ENCODE measurements around the gene UQCR11.

The UQCR11 gene

DNA sequence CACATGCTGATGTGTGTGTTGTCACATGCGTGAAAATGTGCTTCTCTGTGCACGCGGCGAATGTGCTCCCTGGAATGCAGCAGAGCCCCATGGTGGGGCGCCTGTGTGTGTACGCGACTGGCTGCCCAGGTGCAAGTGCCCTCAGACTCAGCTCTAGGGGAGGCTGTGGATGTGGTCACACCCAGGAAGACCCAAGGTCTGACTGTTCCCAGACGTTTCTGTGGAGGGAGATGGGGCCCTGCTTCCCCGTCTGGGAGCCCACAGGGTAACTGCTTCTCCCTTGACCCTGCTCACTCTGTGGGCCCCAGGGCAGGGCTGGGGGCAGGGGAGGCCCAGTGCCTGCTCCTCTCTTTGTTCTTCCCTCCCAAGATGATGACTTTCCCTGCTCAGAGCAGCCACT is 7.9 kb upstream of the UQCR11 start:
- no peak overlapping the region for H3K4me3 ChIP-seq (ENCODE audit: low read depth, low read length)
- CTCF ChIA-PET = no interaction called here

DNA sequence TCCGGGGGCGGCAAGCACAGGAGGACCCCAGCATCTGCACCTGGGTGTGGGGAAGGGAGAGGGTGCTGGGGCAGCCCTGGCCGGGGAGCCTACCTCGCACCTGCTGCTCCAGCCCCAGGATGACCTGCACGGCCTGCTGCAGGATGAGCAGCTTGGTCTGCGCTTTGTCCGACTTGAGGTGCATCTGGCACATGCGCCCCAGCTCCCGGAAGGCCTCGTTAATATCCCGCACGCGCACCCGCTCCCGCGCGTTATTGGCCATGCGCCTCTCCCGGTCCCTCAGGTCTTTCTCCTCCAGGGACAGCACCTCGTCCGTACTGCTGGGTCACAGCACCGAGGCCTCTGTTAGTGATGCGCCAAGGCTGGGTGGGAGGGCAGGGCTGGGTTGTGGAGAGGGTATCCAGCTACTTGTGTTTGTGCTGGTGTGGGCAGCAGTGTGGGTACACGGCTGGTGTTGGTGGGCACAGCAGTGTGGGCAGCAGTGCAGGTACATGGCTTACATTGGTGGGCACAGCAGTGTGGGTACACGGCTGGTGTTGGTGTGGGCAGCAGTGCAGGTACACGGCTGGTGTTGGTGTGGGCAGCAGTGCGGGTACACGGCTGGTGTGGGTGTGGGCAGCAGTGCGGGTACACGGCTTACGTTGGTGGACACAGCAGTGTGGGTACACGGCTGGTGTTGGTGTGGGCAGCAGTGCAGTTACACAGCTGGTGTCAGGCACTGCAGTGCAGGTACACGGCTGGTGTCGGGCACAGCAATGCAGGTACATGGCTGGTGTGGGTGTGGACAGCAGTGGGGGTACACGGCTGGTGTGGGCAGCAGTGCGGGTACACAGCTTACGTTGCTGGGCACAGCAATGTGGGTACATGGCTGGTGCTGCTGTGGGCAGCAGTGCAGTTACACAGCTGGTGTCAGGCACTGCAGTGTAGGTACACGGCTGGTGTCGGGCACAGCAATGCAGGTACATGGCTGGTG is 7.1 kb upstream of the UQCR11 start:
- H3K4me3 ChIP-seq (ENCODE audit: low read depth, low read length) = no peak overlapping the region
- DNase-seq (ENCODE audit: low read depth, low spot score) = no peak
- TF ChIP-seq, protein P1, sequence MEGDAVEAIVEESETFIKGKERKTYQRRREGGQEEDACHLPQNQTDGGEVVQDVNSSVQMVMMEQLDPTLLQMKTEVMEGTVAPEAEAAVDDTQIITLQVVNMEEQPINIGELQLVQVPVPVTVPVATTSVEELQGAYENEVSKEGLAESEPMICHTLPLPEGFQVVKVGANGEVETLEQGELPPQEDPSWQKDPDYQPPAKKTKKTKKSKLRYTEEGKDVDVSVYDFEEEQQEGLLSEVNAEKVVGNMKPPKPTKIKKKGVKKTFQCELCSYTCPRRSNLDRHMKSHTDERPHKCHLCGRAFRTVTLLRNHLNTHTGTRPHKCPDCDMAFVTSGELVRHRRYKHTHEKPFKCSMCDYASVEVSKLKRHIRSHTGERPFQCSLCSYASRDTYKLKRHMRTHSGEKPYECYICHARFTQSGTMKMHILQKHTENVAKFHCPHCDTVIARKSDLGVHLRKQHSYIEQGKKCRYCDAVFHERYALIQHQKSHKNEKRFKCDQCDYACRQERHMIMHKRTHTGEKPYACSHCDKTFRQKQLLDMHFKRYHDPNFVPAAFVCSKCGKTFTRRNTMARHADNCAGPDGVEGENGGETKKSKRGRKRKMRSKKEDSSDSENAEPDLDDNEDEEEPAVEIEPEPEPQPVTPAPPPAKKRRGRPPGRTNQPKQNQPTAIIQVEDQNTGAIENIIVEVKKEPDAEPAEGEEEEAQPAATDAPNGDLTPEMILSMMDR (IDR thresholded peaks at IDR 0.05; ENCODE audit: insufficient read depth, low read length, missing control alignments) = no peak
- ChIA-PET CTCF (interaction anchor here (1.3 kb wide), 1 partner anchor 60 kb away, joined by 3 read pairs; no protein-coding TSS in a partner anchor), POLR2A (no interaction called here)

More for the DNA sequence above, 7.9 kb upstream of the UQCR11 start:
- TF ChIP-seq, protein P1 (IDR thresholded peaks at IDR 0.05; ENCODE audit: insufficient read depth, low read length, missing control alignments) = no peak
- POLR2A ChIA-PET = no interaction called here
- DNase-seq (ENCODE audit: low read depth, low spot score) = no peak

DNA sequence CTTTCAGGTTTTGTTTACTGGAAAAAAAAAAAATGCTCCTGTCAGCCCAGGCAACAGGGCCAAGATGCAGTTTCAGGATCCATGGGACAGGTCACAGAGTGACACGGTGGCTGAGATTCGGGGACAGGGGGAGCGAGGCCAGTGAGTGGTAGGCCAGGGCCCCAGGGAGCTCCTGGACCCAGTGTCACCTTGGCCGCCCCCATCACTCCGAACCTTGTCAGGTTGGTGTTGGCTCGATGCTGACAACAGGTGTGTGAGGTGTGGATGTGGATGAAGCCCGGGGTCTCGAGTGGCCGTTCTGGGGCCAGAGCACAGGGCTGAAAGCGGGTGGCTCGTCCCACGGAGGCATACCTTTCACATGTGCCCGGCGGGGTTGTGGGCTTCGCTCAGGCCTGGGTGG is 6.1 kb upstream of the UQCR11 start:
- TF ChIP-seq, protein P1 (IDR thresholded peaks at IDR 0.05; ENCODE audit: insufficient read depth, low read length, missing control alignments) = no peak
- CTCF ChIA-PET = interaction anchor here (1.3 kb wide), 1 partner anchor 61 kb away, joined by 3 read pairs; no protein-coding TSS in a partner anchor

DNA sequence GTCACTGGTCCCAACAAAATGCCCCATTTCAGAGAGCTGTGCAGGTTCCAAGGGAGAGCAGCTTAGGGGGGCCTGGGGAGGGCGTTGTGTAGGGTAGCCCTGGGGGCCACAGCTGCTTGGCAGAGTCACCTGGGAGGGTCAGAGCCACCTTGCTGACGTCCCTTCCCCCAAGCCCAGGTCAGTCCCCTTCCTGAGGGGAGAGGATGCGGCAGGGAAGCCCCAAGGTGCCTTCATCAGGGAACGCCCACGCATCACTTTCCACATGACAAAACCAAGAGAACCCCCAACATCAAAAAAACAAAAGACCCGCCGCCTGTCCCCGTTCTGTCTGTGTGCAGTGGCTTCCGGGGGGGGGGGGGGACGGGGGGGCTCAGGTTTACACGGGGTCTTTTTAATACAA is 5.3 kb upstream of the UQCR11 start:
- no peak for DNase-seq (ENCODE audit: low read depth, low spot score)
- ChIA-PET POLR2A (no interaction called here), CTCF (no interaction called here)
- H3K4me3 ChIP-seq (ENCODE audit: low read depth, low read length) = no peak overlapping the region
- TF ChIP-seq, protein P1 (IDR thresholded peaks at IDR 0.05; ENCODE audit: insufficient read depth, low read length, missing control alignments) = no peak

More for the DNA sequence above, 6.1 kb upstream of the UQCR11 start:
- H3K4me3 ChIP-seq (ENCODE audit: low read depth, low read length) = no peak overlapping the region
- POLR2A ChIA-PET = no interaction called here
- no peak for DNase-seq (ENCODE audit: low read depth, low spot score)

DNA sequence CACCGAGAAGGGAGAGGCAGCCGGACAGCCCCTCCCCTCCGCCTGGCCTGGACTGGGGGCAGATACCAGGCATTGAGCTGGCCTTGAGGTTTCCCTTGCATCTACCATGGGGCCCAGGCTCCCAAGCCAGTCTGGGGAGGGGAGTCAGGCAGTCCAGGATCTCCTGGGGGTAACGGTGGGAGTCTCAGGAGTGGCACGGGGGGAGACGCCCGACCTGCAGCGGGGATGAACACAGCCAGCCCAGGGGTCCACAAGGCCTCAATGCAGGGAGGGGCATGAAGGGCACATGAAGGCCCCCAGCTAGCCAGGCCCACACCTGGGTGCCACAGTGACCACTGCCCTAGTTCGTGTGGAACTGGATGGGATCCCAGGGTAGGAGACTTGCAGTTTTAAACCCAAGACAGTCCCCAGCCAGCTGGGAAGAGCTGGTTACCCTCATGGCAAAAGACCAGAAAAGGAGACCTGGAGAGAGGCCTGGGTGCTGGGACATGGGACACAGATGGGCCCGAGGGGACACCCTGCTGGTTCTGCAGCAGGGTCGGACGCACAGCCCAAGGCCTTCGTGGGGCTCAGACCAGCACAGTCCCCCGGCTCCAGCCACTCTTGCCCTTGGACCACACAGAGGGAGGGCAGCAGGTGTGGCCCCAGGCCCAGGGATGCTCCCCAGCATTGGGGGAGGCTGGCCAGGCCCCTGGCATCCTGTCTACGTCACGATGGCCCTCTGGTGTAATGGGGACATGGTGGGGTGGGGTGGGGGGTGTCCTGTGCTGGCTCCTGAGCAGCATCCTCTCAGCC is 4.6 kb upstream of the UQCR11 start:
- ChIA-PET POLR2A (no interaction called here), CTCF (no interaction called here)
- no peak overlapping the region for H3K4me3 ChIP-seq (ENCODE audit: low read depth, low read length)
- no peak for DNase-seq (ENCODE audit: low read depth, low spot score)
- TF ChIP-seq, protein P1 (IDR thresholded peaks at IDR 0.05; ENCODE audit: insufficient read depth, low read length, missing control alignments) = no peak

DNA sequence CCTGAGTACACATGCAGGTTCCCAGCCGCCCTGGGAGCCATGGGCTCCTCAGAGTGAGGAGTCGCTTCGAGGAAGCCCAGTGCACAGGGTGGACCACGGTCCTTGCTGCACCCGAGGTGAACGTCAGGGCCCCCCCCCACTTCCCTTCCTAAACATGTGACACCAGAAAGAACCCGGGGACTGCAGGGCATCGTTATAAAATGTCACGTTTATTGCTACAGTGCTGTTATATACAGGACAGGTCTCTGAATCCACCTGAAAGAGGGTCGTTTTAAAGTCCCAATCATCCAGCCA is 3.8 kb upstream of the UQCR11 start:
- CTCF ChIA-PET = interaction anchor here (1.9 kb wide), 1 partner anchor 63 kb away, joined by 11 read pairs; no protein-coding TSS in a partner anchor
- no peak overlapping the region for H3K4me3 ChIP-seq (ENCODE audit: low read depth, low read length)
- DNase-seq (ENCODE audit: low read depth, low spot score) = no peak

More for the DNA sequence above, 3.8 kb upstream of the UQCR11 start:
- TF ChIP-seq, protein P1 (IDR thresholded peaks at IDR 0.05; ENCODE audit: insufficient read depth, low read length, missing control alignments) = no peak
- POLR2A ChIA-PET = no interaction called here
